ENCODE results near the gene PRCP.
"Not testable (repeated sequence)": the region's sequence is repeated elsewhere in the genome, so short reads cannot be mapped to it uniquely, and the experiment has no call there.

PRCP gene

GRCh38 chr11:82900277-82901164 lies at the start of gene PRCP:
PRCP (minus strand) TSS chr11:82900430; CDS start chr11:82900402, 28 bp downstream.
- ATAC-seq (peak; percentile 89), DNase-seq (peak; percentile 96)

- ATAC-seq (no peak), DNase-seq (no peak)
These were observed 49.1 kb upstream of the PRCP start for GRCh38 chr11:82949352-82949751.

GRCh38 chr11:82945682-82946081 lies 45.5 kb upstream of the PRCP start:
- DNase-seq = no peak
- ATAC-seq = peak; percentile 23

GRCh38 chr11:82945041-82945440 lies 44.8 kb upstream of the PRCP start:
- ATAC-seq = peak; percentile 40

GRCh38 chr11:82944198-82944597 lies 44.0 kb upstream of the PRCP start:
- no peak for DNase-seq
- no peak for ATAC-seq

More at GRCh38 chr11:82945041-82945440, 44.8 kb upstream of the PRCP start:
- not testable (repeated sequence) for DNase-seq

- not testable (repeated sequence) for ATAC-seq, DNase-seq
These were observed 43.2 kb upstream of the PRCP start for GRCh38 chr11:82943430-82943829.

- no peak for ATAC-seq
- no peak for DNase-seq
These were observed 42.1 kb upstream of the PRCP start for GRCh38 chr11:82942376-82942775.

- ATAC-seq (no peak), DNase-seq (no peak)
These were observed 39.2 kb upstream of the PRCP start for GRCh38 chr11:82939456-82939855.

GRCh38 chr11:82937554-82937953 lies 37.3 kb upstream of the PRCP start:
- DNase-seq = no peak

GRCh38 chr11:82936261-82936660 lies 36.0 kb upstream of the PRCP start:
- DNase-seq (no peak), ATAC-seq (no peak)

More at GRCh38 chr11:82937554-82937953, 37.3 kb upstream of the PRCP start:
- ATAC-seq = no peak

- no peak for ATAC-seq
- DNase-seq = no peak
These were observed 32.3 kb upstream of the PRCP start for GRCh38 chr11:82932564-82932963.

GRCh38 chr11:82930734-82931133 lies 30.5 kb upstream of the PRCP start:
- no peak for ATAC-seq

GRCh38 chr11:82930229-82930628 lies 30.0 kb upstream of the PRCP start:
- ATAC-seq (no peak), DNase-seq (no peak)

More at GRCh38 chr11:82930734-82931133, 30.5 kb upstream of the PRCP start:
- DNase-seq = no peak

GRCh38 chr11:82929121-82929520 lies 28.9 kb upstream of the PRCP start:
- no peak for DNase-seq
- no peak for ATAC-seq

GRCh38 chr11:82927264-82927880 lies 27.1 kb upstream of the PRCP start:
- ATAC-seq (peak; percentile 80), DNase-seq (no peak)

GRCh38 chr11:82924522-82925224 lies 24.4 kb upstream of the PRCP start:
- no peak for DNase-seq
- no peak for ATAC-seq

- not testable (repeated sequence) for DNase-seq
These were observed 22.4 kb upstream of the PRCP start for GRCh38 chr11:82922396-82923173.

GRCh38 chr11:82920227-82920626 lies 20.0 kb upstream of the PRCP start:
- not testable (repeated sequence) for DNase-seq, ATAC-seq

More at GRCh38 chr11:82922396-82923173, 22.4 kb upstream of the PRCP start:
- not testable (repeated sequence) for ATAC-seq

GRCh38 chr11:82919786-82920185 lies 19.6 kb upstream of the PRCP start:
- not testable (repeated sequence) for ATAC-seq, DNase-seq

- DNase-seq (no peak), ATAC-seq (no peak)
These were observed 8.9 kb upstream of the PRCP start for GRCh38 chr11:82909015-82909640.

GRCh38 chr11:82908311-82908710 lies 8.1 kb upstream of the PRCP start:
- ATAC-seq = no peak
- DNase-seq = no peak

All from stimulated activated naive CD8-positive, alpha-beta T cell treated with anti-CD3 and anti-CD28 coated beads, Interleukin-15, Interleukin-2, amounts not matched to agents 100 U/mL and 50 U/mL, for 24 hours (primary cell).